UCSD-AML1 (cell line): Measurements from ENCODE around the gene CCDC148.
A peak's percentile ranks its signal among the peaks of the same experiment; 100 is the strongest.
"Not testable (repeated sequence)": the region's sequence is repeated elsewhere in the genome, so short reads cannot be mapped to it uniquely, and the experiment has no call there.

ENCODE experiments used
- DNase-seq: peaks from one replicate; lab custom pipeline; 2025; ENCODE audit not compliant: unreplicated experiment; lab: John Stamatoyannopoulos, UW

Gene CCDC148

GRCh38 chr2:158484892-158485556 lies 28.5 kb upstream of the CCDC148 start:
- DNase-seq = no peak

DNA sequence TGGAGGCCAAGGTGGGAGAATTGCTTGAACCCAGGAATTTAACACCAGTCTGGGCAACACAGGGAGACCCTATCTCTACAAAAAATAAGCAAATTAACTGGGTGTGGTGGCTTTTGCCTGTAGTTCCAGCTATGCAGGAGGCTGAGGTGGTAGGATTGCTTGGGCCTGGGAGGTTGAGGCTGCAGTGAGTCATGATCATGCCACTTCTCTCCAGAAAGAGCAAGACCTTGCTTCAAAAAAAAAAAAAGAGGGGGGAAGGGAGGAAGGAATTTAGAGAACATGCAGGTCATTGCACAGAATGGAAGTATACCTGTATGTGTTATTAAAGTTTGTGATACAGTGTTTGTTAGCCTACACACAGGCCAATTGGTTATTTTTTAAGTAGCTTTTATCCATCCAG lies 26.0 kb upstream of the CCDC148 start:
- DNase-seq = no peak

DNA sequence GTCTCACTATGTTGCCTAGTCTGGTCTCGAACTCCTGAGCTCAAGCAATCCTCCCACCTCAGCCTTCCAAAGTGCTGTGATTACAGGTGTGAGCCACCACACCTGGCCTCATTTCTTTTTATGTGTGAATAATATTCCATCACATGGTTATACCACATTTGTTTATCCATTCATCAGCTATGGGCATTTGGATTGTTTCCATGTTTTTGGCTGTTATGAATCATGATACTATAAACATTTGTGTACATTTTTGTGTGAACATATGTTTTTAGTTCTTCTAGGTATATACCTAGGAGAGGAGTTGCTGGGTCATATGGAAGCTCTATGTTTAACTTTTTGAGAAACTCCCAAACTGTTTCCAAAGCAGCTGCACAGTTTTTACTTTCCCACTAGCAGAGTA lies 24.6 kb upstream of the CCDC148 start:
- DNase-seq = no peak

GRCh38 chr2:158478816-158479215 lies 22.3 kb upstream of the CCDC148 start:
- DNase-seq = no peak

DNA sequence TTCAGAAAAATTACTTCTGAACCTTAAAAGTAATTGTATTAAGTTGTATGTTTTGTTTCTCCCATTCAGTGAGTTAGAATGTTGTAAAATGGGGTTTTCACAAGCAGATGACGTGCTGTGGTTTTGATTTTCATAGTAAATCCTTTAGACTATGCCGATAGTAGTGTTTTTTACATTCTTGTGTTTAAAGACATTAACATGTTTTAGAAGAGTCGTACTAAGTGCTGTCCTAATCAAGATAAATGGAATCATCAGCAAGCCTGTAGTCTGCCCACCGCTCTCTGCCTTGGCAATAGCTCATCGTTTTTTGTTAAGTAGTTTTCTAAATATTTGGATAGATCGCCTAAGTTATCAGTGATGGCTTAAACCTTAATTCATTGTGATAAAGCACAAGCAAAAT lies 21.7 kb upstream of the CCDC148 start:
- DNase-seq = no peak

DNA sequence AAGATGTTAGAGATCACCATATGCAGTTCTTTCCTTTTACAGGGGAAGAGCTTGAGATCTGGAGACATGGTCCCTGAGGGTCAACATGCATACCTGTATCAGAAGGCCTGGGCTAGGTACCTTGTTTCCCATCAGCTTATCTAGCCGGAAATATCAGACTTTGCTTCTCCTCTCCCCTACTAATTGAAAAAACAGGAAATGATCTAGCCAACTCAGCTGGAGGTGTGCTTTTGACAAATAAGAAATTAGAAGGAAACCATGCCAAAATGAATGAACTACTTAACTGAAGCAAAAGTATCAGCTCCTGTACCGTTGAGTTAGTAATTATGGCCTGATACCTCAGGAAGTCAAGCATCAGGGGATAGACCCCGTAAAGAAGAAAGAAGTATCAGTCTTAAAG lies 20.6 kb upstream of the CCDC148 start:
- DNase-seq = no peak

GRCh38 chr2:158474526-158475011 lies 18.0 kb upstream of the CCDC148 start:
- DNase-seq = not testable (repeated sequence)

- DNase-seq = no peak
Observed at GRCh38 chr2:158473719-158474392, 17.3 kb upstream of the CCDC148 start.

- DNase-seq = not testable (repeated sequence)
Observed at GRCh38 chr2:158473300-158473699, 16.7 kb upstream of the CCDC148 start.

DNA sequence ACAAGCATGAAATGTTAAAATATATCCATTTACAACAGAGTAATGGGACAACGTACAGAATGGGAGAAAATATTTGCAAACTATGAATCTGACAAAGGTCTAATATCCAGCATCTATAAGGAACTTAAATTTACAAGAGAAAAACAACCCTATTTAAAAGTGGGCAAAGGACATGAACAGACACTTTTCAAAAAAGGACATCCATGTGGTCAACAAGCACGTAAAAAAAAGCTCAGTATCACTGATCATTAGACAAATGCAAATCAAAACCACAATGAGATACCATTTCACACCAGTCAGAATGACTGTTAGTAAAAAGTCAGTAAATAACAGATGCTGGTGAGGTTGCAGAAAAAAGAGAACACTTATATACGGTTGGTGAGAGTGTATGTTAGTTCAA lies 16.3 kb upstream of the CCDC148 start:
- DNase-seq = not testable (repeated sequence)

DNA sequence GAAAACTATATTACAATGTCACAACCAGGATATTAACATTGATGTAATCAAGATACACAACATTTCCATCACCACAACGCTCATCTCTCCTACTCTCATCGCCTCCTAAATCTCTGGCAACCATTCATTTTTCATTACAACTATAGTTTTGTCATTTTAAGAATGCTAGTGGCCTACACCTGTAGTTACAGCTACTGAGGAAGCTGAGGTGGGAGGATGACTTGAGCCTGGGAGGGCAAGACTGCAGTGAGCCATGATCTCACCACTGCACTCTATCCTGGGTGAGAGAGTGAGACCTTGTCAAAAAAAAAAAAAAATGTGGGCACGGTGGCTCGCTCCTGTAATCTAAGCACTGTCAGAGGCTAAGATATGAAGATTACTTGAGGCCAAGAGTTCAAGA lies 10.7 kb upstream of the CCDC148 start:
- no peak for DNase-seq

GRCh38 chr2:158464426-158465281 lies 8.1 kb upstream of the CCDC148 start:
- no peak for DNase-seq

DNA sequence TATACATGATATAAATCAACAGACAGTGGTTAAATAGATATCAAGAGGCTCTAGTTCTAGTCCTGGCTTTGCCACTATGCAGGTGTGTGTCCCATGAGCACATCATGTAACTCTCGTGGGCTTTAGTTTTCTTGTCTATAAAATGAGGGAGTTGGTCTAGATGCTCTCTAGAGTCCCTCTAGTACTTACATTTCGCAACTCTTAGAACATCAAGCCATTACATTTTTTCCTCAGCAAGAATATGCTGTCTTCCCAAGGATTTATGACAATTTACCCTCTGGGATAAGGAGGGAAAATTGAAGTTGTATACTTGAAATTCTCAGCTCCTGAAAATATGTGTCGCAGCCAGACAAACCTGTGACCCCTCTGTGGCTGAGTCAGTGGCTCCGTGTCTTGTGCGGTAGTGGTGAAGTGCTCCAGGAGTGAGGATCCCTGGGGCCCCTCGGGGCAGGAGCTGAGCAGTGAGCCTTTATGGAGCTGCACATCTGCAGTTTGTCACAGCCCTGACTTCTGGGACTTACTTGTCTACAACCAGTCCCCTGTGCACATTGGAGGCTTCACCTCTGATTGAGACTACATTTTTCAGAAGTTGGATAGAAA lies 7.0 kb upstream of the CCDC148 start:
- no peak for DNase-seq

DNA sequence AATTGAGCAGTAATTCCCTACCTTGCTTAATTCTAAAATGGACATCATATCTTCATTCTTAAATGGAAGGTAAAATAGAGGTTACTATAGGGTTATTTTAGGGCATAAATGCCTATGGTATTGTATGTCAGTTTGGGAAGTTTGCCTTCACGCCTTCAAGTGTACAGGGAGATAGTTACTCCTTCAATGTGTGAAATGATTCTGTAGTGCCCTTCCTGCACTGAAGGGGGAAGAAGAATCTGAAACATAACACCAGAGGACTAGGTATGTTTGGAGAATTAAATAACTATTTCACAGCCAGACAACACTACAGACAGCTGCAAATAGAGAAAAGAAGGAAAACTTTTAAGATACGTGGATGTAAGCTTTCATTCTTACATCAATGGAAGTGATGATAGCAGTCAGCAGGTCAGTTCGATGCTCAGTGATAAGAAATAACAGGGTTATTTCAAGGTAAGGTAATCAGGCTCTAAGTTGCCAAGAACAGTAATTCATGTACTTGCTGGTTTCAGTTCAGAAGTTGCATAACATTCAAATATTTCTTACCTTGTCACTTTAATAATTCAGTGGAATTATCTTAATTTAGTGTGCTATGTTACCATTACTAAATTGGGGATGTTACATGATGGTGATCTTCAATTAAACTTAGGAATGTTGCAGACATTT lies 4.2 kb upstream of the CCDC148 start:
- no peak for DNase-seq

- no peak for DNase-seq
Observed at GRCh38 chr2:158459161-158460003, 2.8 kb upstream of the CCDC148 start.

GRCh38 chr2:158458617-158458920 lies 2.0 kb upstream of the CCDC148 start:
- DNase-seq = no peak

- DNase-seq = peak; percentile 82
Observed at GRCh38 chr2:158457826-158458616, 1.5 kb upstream of the CCDC148 start.

DNA sequence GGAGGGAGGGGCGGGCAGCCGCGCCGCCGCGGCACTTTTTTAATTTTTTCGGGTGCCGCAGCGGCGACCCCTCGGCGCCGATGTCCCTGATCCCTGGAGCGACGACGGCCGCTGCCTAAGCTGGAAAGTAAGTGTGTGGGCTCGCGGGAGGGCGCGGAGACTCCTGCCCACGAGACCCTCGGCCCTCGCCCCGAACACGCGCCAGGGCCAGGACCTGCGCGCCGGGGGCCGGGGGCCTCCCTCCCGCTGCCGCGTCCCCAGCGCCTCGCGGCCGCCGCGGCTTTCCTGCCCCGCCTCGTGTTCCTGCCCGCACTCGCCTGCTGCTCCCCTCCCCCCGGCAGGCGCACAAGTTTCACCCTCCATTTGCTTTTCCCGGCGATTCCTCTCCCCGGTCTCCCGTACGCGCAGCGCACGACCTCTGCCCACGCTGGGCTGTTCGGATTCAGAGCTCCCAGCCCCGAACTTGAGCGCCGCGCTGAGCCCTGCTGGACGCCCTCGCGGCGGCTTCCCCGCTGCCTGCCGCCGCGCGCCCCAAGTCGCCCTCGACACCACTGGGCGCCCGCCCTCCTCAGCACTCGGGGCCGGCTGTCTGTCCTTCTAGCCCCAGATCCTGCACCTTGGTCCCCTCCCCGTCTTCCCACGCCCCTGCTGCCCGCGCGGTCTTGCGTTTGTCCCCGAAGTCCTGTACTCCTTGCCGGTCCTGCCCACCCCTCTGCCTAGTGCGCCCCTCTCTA lies 706 bp upstream of the CCDC148 start:
- DNase-seq = peak; percentile 82

DNA sequence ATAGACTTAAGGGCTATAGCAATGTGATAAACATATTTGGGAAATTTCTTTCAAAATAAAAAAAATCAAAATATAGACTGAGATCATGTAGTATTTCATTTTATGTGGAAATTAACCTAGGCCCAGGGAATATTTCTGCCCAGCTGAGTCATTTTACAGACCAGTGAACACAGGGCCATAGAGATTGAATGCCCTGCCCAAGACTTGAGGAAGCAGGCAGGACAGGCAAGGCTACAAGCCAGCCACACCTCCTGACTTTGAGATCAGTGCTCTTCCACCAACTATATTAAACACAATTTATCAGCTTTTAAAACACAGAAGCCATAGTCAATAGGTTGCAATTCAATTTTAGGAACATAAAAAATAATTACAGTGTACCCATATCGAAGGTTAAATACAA lies 12.9 kb downstream of the CCDC148 start:
- no peak for DNase-seq
